ENCODE measurements around the gene NPAS3.

Gene NPAS3

GRCh38 chr14:32940711-32941667, 2.3 kb downstream of the NPAS3 start:
- no peak for DNase-seq (ENCODE audit: low spot score)

GRCh38 chr14:32941668-32942065, 3.0 kb downstream of the NPAS3 start:
- no peak for DNase-seq (ENCODE audit: low spot score)

- no peak for DNase-seq (ENCODE audit: low spot score)
Observed at GRCh38 chr14:32947081-32947480, 8.4 kb downstream of the NPAS3 start.

GRCh38 chr14:32947792-32948191, 9.1 kb downstream of the NPAS3 start:
- DNase-seq (ENCODE audit: low spot score) = no peak

GRCh38 chr14:32950584-32950983, 11.9 kb downstream of the NPAS3 start:
- no peak for DNase-seq (ENCODE audit: low spot score)

GRCh38 chr14:32967421-32967820, 28.7 kb downstream of the NPAS3 start:
- no peak for DNase-seq (ENCODE audit: low spot score)

- no peak for DNase-seq (ENCODE audit: low spot score)
Observed at GRCh38 chr14:32968972-32969544, 30.4 kb downstream of the NPAS3 start.

- no peak for DNase-seq (ENCODE audit: low spot score)
Observed at GRCh38 chr14:32977913-32978312, 39.2 kb downstream of the NPAS3 start.

GRCh38 chr14:32978691-32979255, 40.1 kb downstream of the NPAS3 start:
- no peak for DNase-seq (ENCODE audit: low spot score)

- DNase-seq (ENCODE audit: low spot score) = no peak
Observed at GRCh38 chr14:32980178-32980901, 41.7 kb downstream of the NPAS3 start.

- no peak for DNase-seq (ENCODE audit: low spot score)
Observed at GRCh38 chr14:32980902-32981501, 42.3 kb downstream of the NPAS3 start.

GRCh38 chr14:32984241-32984930, 45.7 kb downstream of the NPAS3 start:
- DNase-seq (ENCODE audit: low spot score) = no peak

GRCh38 chr14:32985866-32986265, 47.2 kb downstream of the NPAS3 start:
- DNase-seq (ENCODE audit: low spot score) = no peak

- DNase-seq (ENCODE audit: low spot score) = no peak
Observed at GRCh38 chr14:32986791-32987540, 48.3 kb downstream of the NPAS3 start.

GRCh38 chr14:32991691-32992090, 53.0 kb downstream of the NPAS3 start:
- DNase-seq (ENCODE audit: low spot score) = no peak

GRCh38 chr14:32993921-32994320, 55.2 kb downstream of the NPAS3 start:
- no peak for DNase-seq (ENCODE audit: low spot score)

GRCh38 chr14:32996343-32996742, 57.7 kb downstream of the NPAS3 start:
- DNase-seq (ENCODE audit: low spot score) = no peak

GRCh38 chr14:32998433-32998832, 59.8 kb downstream of the NPAS3 start:
- no peak for DNase-seq (ENCODE audit: low spot score)

- DNase-seq (ENCODE audit: low spot score) = no peak
Observed at GRCh38 chr14:33009673-33010072, 71.0 kb downstream of the NPAS3 start.

- DNase-seq (ENCODE audit: low spot score) = no peak
Observed at GRCh38 chr14:33010495-33010894, 71.8 kb downstream of the NPAS3 start.

GRCh38 chr14:33014710-33015109, 76.0 kb downstream of the NPAS3 start:
- DNase-seq (ENCODE audit: low spot score) = no peak
